Measurements from ENCODE around the gene DOK3.

DNA sequence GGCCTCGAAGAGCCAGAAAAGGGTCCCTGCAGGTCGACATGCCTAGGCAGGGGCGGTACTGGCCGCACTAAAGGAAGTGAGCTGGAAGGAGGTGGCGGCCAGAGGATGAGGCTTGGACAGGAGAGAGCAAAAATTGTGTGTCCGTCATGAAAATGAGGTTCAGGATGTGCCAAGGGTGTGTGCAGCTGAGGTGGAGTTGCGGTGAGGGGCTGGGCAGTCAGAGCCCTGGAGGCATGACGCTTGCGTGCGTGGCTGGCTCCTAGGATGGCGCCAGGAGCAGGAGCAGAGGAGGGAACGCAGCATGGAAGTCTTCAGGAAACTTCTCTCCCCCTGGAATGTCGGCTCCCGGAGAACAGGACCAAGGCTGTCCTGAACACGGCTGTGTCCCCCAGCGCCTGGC, 6.7 kb downstream of the DOK3 start:
- TF ChIP-seq CTCF (IDR thresholded peaks at IDR 0.05; ENCODE audit: low read length) (no peak), EZH2 (IDR thresholded peaks at IDR 0.05; ENCODE audit: borderline replicate concordance, low read length) (no peak)

Measured in OCI-LY1 (cell line).